Posterior cingulate gyrus (tissue), 11 donors: Measurements from ENCODE around the gene LILRB1.
"Not testable (repeated sequence)": the region's sequence is repeated elsewhere in the genome, so short reads cannot be mapped to it uniquely, and the experiment has no call there.

Experiments
- DNase-seq, 10 donors: peaks; one replicate each; pipeline versions ENCODE4 v3.0.0 to v3.0.0-alpha.2; 2020 to 2021; ENCODE audit warnings: mixed read lengths in 3 of 10
- intact Hi-C: fragments of 100-400 bp; cut with DNase I; formaldehyde crosslinking; loops from one replicate; pipeline ENCODE4 v1.15.1; 2023

The LILRB1 gene

DNA sequence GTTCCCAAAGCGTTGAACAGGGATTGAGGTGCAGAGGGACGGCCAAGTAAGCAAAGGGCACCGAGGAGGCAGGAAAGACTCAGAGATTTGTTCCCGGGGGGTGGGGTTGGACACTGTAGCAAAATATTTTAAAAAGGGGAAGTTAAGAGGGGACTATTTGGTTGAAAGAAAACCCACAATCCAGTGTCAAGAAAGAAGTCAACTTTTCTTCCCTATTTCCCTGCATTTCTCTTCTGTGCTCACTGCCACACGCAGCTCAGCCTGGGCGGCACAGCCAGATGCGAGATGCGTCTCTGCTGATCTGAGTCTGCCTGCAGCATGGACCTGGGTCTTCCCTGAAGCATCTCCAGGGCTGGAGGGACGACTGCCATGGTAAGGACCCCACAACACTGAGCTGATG lies at the start of gene LILRB1:
Gene LILRB1 (plus strand): TSS at position 223 of the 400 bp plus-strand sequence. CDS start 590 bp downstream, outside the sequence.
- DNase-seq, intact Hi-C loops: not testable (repeated sequence)

DNA sequence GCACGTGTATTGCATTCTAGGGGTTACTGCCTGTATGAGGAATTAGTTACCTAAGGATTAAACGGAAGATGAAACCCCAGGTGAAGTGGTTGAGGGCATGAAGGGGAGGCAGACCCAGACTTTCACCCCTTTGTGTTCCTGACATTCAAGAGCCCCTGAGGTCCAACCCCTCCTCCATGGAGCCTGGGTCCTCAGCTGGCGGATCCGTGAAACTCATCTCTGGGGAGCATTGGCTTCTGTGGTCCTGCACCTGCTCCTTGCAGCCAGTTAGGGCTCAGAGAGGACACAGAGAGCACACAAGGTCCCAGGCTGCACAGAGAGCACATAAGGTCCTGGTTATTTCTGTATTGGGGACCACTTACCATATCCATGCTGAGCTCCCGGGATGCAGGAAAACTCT lies 43.9 kb upstream of the LILRB1 start:
- peak in 1 of 10 donors; percentile 15 for DNase-seq
- intact Hi-C loops, result no loop called here

DNA sequence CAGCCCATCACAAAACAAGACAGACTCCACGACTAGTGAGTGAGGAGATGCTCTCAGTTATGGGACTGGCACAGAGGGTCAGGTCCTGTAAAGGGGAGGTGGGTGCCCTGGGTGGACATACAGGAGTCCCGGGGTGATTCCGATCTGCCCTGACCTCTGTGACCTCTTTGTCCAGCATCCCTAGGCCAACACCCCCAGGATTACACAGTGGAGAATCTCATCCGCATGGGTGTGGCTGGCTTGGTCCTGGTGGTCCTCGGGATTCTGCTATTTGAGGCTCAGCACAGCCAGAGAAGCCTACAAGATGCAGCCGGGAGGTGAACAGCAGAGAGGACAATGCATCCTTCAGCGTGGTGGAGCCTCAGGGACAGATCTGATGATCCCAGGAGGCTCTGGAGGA lies 43.3 kb upstream of the LILRB1 start:
- intact Hi-C loops, result no loop called here
- DNase-seq, result peak in 1 of 10 donors; percentile 38

DNA sequence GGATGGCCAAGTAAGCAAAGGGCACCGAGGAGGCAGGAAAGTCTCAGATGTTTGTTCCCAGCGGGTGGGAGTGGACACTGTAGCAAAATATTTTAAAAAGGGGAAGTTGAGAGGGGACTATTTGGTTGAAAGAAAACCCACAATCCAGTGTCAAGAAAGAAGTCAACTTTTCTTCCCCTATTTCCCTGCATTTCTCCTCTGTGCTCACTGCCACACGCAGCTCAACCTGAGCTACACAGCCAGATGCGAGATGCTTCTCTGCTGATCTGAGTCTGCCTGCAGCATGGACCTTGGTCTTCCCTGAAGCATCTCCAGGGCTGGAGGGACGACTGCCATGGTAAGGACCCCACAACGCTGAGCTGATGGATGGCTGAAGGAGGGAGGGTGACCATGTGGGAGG lies 36.8 kb upstream of the LILRB1 start, which contains the start of gene LILRA1:
Gene LILRA1 (plus strand): TSS at position 188 of the 400 bp plus-strand sequence. CDS start 613 bp downstream, outside the sequence.
- DNase-seq, intact Hi-C loops: not testable (repeated sequence)

DNA sequence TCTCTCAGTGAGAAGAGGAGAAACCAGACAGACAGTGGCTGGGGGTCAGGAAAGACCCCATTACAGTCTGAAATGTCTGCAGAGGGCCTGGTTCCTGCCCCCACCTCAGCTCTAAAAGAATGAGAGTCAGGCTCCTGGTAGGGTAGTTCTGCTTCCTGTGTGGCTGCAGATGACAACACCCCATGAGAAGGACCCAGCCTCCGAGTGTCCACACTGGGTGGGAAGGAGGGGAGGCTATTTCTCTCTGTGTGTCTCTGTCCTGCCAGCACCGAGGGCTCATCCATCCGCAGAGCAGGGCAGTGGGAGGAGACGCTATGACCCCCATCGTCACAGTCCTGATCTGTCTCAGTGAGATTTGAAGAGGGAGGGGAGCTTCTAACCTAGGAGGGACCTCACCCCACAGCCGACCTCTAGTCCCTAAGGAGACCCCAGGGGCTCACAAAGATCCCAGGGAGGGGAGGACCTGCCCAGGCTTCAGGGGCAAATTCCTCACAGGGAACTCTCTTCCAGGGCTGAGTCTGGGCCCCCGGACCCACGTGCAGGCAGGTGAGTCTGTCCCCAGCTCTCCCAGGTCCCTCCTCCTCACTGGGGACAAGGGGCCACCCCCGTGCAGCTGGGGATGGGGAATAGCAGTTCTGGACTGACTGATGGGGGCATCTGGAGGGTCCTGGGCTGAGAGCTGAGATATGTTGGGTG lies 36.2 kb upstream of the LILRB1 start:
- peak in 1 of 10 donors; percentile 32 for DNase-seq
- intact Hi-C loops, result not testable (repeated sequence)

DNA sequence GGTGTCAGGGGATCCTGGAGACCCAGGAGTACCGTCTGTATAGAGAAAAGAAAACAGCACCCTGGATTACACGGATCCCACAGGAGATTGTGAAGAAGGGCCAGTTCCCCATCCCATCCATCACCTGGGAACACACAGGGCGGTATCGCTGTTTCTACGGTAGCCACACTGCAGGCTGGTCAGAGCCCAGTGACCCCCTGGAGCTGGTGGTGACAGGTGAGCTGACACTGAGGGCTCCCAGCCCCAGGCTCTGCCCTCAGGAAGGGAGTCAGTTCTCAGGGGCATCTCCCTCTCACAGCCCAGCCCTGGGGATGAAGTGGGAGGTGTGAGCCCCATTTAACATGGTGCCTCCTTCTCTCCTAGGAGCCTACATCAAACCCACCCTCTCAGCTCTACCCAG lies 35.5 kb upstream of the LILRB1 start:
- DNase-seq, result peak in 1 of 10 donors; percentile 34
- intact Hi-C loops, result no loop called here

DNA sequence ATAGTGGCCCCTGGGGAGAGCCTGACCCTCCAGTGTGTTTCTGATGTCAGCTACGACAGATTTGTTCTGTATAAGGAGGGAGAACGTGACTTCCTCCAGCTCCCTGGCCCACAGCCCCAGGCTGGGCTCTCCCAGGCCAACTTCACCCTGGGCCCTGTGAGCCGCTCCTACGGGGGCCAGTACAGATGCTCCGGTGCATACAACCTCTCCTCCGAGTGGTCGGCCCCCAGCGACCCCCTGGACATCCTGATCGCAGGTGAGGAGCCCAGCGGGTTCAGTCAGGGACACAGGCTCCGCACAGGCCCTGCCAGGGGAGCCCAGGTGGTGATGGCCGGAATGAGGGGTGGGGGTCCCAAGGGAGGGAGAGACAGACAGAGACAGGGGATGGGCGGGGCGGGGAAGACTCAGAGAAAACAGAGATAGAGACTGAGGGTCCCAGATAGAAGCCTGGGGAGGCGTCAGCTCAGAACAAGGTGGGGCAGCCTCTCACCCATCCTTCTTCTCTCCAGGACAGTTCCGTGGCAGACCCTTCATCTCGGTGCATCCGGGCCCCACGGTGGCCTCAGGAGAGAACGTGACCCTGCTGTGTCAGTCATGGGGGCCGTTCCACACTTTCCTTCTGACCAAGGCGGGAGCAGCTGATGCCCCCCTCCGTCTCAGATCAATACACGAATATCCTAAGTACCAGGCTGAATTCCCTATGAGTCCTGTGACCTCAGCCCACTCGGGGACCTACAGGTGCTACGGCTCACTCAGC lies 34.4 kb upstream of the LILRB1 start:
- intact Hi-C loops, result not testable (repeated sequence)
- peak in 1 of 10 donors; percentile 57 for DNase-seq

DNA sequence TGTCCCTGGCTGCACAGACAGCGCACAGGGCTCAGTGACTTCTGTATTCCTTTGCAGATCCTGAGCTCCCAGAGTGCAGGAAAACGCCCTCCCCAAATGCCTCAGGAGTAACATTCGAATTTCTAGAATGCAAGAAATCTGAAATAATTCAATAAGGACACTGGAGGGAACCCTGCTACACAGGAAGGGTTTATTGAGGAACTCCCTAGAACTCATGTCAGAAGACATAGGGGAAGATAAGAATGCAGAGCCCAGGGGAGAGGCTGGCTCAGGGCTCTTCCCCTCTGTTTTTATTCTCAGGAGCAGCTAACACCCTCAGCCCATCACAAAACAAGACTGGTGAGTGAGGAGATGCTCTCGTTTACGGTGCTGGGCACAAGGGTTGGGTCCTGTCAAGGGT lies 30.1 kb upstream of the LILRB1 start:
- intact Hi-C loops, result no loop called here
- DNase-seq, result no peak

DNA sequence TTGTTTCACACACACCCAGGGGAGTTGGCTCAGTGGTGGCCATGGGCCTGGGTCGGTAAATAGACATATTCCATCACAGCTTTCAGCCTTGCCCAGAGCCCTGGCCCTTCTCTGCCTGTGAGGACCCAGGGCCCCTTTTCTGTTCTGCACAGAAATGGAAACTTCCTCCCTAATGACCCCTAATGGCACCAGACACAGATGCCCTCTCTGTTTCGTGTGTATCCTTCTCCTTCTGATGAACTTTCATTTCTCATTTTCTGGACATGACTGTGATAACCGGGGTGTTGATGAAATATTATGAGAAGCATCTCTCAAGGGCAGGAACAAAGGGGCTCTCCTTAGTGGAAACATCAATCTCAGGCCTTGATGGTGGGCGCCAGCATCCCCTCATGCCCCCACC lies 24.1 kb upstream of the LILRB1 start:
- DNase-seq, result peak in 1 of 10 donors; percentile 26
- intact Hi-C loops, result no loop called here

DNA sequence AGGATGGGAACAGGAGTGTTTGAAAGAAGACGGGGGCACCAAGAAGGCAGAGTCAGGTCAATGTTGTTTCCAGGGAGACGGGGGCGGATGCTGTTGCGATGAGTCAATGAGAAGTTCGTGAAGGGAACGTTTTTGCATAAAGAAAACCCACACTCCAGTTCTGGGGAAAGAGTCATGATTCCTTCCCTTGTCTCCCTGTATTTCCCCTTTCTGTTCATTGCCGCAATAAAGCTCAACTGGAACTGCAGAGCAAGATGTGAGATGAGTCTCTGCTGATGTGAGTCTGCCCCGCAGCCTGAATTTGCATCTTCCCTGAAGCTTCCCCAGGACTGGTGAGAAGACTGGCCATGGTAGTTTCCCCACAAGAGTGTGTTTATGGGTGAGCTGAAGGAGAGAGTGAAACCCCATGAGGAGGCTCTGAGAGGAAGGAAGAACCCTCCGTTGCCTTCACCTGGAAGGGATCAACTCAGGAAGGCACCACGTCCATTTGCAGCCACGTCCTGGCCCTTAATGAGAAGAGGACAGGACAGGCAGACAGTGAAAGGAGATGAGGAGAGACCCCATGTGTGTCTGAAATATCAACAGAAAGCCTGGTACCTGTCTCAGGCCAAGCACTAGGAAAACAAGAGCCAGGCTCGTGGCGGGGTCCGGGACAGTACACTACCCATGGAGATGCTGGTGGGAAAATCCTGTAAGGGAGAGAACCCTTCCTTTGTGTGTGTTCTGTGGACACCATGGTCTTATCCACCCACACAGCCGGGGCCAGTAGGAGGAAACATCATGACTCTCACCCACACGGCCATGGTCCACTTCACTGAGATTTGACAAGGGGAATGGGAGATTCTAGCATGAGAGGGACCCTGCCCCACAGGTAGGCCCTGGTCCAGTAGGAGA lies 23.1 kb upstream of the LILRB1 start:
- intact Hi-C loops, result no loop called here
- peak in 1 of 10 donors; percentile 30 for DNase-seq

DNA sequence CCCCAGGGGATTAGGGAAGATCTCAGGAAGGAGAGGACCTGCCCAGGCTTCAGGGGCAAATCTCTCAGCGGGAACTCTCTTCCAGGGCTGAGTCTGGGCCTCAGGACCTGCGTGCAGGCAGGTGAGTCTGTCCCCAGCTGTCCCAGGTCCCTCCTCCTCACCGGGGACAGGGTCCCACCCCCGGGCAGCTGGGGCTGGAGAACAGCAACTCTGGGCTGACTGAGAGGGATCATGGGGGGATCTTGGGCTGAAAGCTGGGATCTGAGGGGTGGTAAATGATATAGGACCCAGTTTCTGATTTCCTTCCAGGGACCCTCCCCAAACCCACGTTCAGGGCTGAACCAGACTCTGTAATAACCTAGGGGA lies 22.5 kb upstream of the LILRB1 start:
- peak in 1 of 10 donors; percentile 59 for DNase-seq
- intact Hi-C loops, result no loop called here

DNA sequence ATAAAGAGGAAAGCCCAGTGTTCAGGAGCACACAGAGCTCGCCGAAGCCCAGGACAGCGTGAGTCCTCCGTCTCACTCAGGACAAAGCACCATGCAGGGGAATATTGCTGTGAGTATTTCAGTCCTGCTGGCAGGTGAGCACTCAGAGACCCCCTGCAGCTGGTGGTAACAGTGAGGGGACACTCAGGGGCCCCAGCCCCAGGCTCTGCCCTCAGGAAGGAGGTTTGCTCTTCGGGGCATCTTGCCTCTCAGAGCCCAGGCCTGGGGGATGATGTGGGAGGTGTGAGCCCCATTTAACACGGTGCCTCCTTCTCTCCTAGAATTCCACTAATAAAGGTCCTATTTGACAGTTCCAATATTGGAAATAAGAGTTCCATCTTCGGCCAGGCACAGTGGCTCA lies 22.1 kb upstream of the LILRB1 start:
- peak in 1 of 10 donors; percentile 6 for DNase-seq
- intact Hi-C loops, result no loop called here

DNA sequence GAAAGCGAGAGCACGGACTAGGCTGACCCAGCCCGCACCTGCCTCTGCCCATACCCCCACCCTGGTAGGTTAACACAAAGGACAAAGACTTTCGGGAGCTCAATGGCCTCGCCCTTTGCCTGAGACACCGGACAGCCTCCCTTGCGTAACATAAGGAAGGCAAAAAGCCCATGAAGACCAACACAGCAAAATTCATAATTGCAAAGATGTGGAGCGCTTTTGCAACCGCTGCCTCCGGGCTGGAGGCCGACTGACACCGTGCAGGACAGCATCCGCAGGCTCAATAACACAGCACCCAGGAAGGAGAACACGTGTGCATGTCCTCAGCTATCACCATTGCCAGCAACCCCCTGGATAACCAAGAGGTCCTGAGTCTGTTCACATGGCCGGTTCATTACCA lies 21.5 kb upstream of the LILRB1 start:
- intact Hi-C loops, result no loop called here
- peak in 2 of 10 donors; percentile 59 to 73 for DNase-seq

DNA sequence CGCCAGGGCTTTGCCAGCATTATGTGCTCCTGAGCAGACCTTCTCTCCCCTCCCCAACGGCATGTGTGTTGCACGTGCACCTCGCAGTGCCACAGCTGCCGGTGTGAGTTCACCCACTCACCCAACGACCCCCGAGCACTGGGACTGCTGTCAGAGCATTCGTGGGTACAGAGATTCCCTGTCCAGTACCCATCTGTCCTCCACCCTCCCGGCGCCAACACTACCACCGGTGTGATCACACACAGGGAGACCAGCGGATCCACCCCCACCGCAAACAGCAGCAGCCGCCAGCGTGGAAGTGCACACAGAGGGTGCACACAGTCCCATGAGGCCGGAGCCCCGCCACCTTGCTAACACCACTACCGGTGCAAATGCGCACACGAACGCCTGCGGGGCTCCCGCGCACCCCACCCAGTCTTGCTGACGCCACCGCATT lies 20.9 kb upstream of the LILRB1 start:
- DNase-seq, result peak in 2 of 10 donors; percentile 38 to 73
- intact Hi-C loops, result no loop called here

DNA sequence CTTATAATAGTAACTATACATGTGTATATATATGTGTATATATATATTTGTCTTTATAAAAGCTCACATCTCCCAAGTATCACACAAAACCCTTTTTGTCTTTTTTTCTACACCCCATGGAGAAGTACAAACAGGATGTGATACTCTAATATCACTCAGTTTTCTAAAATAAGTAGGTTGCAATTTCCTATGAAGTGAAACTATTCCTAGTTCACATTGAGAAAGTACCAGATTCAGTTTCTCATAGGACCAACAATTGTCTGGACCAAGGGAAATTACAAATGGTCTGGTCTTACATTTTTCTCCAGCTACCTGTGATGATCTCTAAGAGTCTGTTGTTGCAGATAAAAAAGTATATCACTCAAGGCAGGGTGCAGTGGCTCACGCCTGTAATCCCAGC lies 17.9 kb upstream of the LILRB1 start:
- no peak for DNase-seq
- intact Hi-C loops, result no loop called here

DNA sequence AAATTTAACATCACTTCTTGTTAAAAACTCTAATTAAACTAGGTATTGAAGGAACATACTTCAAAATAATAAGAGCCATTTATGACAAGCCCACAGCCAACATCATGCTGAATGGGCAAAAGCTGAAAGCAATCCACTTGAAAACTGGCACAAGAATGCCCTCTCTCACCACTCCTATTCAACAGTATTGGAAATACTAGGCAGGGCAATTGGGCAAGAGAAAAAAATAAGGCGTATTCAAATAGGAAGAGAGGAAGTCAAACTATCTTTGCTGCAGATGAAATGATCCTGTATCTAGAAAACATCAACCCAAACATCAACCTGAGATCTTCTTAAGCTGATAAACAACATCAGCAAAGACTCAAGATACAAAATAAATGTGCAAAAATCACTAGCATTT lies 15.6 kb upstream of the LILRB1 start:
- no peak for DNase-seq
- intact Hi-C loops, result no loop called here

DNA sequence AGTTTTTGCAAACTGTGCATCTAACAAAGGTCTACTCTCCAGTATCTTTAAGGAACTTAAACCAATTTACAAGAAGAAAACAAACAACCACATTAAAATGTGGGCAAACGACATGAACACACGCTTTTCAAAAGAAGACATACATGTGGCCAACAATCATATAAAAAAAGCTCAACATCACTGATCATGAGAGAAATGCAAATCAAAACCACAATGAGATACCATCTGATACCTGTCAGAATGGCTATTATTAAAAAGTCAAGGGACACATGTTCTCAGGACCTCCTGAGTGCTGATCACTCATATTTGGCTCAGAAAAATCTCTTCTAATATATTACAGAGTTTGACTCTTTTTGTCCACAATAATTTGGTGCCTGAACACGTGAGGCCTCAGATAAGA lies 14.2 kb upstream of the LILRB1 start:
- no peak for DNase-seq
- intact Hi-C loops, result no loop called here

DNA sequence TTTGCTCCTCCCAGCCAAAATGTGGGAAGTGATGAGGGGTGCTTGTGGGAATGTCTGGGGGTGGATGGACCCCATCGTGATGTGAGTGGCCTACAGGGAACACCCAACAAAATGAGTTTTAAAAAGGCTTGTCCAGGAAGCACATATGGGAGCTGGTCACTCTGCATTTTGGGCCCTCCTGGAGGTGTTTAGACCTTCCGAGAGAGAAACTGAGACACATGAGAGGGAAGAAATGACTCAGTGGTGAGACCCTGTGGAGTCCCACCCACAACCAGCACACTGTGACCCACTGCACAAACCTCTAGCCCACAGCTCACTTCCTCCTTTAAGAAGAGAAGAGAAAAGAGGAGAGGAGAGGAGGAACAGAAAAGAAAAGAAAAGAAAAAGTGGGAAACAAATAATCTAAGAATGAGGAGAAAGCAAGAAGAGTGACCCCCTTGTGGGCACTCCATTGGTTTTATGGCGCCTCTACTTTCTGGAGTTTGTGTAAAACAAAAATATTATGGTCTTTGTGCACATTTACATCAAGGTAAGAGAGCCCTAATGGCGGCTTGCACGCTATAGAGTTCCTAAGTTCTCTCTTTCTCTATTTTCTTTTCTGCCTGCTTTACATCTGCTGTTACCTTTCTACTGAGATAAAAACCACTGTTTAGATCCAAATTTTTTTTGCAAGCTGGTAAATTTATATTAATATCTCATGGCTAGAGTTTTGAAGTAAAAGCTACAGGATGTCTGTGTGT lies 13.3 kb upstream of the LILRB1 start:
- intact Hi-C loops, result no loop called here
- peak in 1 of 10 donors; percentile 41 for DNase-seq

DNA sequence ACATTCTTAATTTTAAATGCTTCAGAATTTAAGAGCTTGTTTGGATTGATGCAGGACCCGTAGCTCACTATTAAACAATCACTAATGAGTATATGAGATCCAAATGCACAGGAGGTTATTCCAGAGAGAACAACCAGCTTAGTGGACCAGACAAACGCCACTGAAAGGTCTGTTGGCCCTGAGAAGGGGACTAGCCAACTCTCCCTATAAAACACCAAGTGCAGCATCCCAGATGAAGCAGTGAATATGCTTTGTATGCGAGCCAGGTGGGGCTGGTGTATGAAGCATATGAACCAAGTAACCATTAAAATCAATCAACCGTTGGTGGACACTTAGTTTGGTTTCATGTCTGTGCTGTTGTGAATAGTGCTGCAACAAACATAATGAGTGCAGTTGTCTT lies 9.8 kb upstream of the LILRB1 start:
- intact Hi-C loops, result no loop called here
- DNase-seq, result no peak

DNA sequence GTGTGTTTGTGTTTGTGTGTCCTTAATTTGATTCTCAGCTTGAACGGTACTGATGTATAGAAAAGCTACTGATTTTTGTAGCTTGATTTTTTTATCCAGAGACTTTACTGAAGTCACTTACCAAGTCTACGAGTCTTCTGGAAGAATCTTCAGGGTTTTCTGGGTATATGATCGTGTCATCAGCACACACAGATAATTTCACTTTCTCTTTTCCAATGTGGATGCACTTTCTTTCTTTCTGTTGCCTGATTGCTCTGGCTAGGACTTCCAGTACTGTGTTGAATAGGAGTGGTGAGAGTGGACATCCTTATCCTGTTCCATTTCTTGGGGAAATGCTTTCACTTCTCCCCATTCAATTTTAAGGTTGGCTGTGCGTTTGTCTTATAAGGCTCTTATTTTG lies 7.9 kb upstream of the LILRB1 start:
- intact Hi-C loops, result no loop called here
- DNase-seq, result no peak
